HG02870 (cell line): Measurements from ENCODE around the gene GFOD2.

ENCODE experiments used
- ATAC-seq: cut with Tn5 transposase; IDR thresholded peaks from one replicate; pipeline ENCODE4 v1.9.1; 2021; ENCODE audit warnings: mild to moderate bottlenecking, moderate library complexity; ENCODE audit not compliant: unreplicated experiment

The GFOD2 gene

GRCh38 chr16:67733734-67734470 is 14.8 kb upstream of the GFOD2 start:
- no peak for ATAC-seq

GRCh38 chr16:67731753-67732095 is 12.6 kb upstream of the GFOD2 start:
- ATAC-seq, result no peak

GRCh38 chr16:67731071-67731752 is 12.1 kb upstream of the GFOD2 start:
- ATAC-seq, result no peak

GRCh38 chr16:67730326-67730725 is 11.2 kb upstream of the GFOD2 start:
- ATAC-seq, result no peak

GRCh38 chr16:67729636-67730248 is 10.6 kb upstream of the GFOD2 start:
- ATAC-seq, result no peak

GRCh38 chr16:67727521-67728485 is 8.7 kb upstream of the GFOD2 start:
- no peak for ATAC-seq

- no peak for ATAC-seq
These were observed 7.3 kb upstream of the GFOD2 start for GRCh38 chr16:67726106-67727034.

- ATAC-seq, result no peak
These were observed 4.8 kb upstream of the GFOD2 start for GRCh38 chr16:67723911-67724305.

- ATAC-seq, result no peak
These were observed 4.2 kb upstream of the GFOD2 start for GRCh38 chr16:67723151-67723910.

GRCh38 chr16:67720236-67720635 is 1.1 kb upstream of the GFOD2 start:
- no peak for ATAC-seq

GRCh38 chr16:67719778-67720144 is 645 bp upstream of the GFOD2 start:
- no peak for ATAC-seq

GRCh38 chr16:67718668-67719047 is 458 bp downstream of the GFOD2 start:
- no peak for ATAC-seq

GRCh38 chr16:67716097-67716496 is 3.0 kb downstream of the GFOD2 start:
- ATAC-seq, result no peak

- no peak for ATAC-seq
These were observed 4.6 kb downstream of the GFOD2 start for GRCh38 chr16:67714522-67714921.

- no peak for ATAC-seq
These were observed 5.4 kb downstream of the GFOD2 start for GRCh38 chr16:67713647-67714273.

GRCh38 chr16:67710607-67711006 is 8.5 kb downstream of the GFOD2 start:
- ATAC-seq, result no peak

GRCh38 chr16:67709050-67709449 is 10.1 kb downstream of the GFOD2 start:
- no peak for ATAC-seq

GRCh38 chr16:67708368-67708771 is 10.7 kb downstream of the GFOD2 start:
- ATAC-seq, result no peak

- ATAC-seq, result no peak
These were observed 11.3 kb downstream of the GFOD2 start for GRCh38 chr16:67707790-67708189.
